GM18909 (cell line): ENCODE measurements around the gene INHA.

ENCODE experiments used
- ATAC-seq: cut with Tn5 transposase; IDR thresholded peaks from one replicate; pipeline ENCODE4 v1.9.1; 2021; ENCODE audit warnings: mild to moderate bottlenecking; ENCODE audit not compliant: unreplicated experiment, poor library complexity

Gene INHA

GRCh38 chr2:219571311-219572236 lies 536 bp upstream of the INHA start, which contains the start of gene OBSL1:
Gene OBSL1 (minus strand): TSS chr2:219571539. CDS start chr2:219571232, 307 bp downstream.
- no peak for ATAC-seq

GRCh38 chr2:219573166-219573565 lies 1.1 kb downstream of the INHA start:
- no peak for ATAC-seq

- ATAC-seq, result no peak
These were observed 2.6 kb downstream of the INHA start for GRCh38 chr2:219574484-219575311.

- ATAC-seq, result no peak
These were observed 3.7 kb downstream of the INHA start for GRCh38 chr2:219575566-219576504.

- no peak for ATAC-seq
These were observed 4.6 kb downstream of the INHA start for GRCh38 chr2:219576505-219577388.

GRCh38 chr2:219578811-219579613 lies 6.9 kb downstream of the INHA start:
- no peak for ATAC-seq

GRCh38 chr2:219581346-219581745 lies 9.2 kb downstream of the INHA start:
- no peak for ATAC-seq

- no peak for ATAC-seq
These were observed 19.0 kb downstream of the INHA start for GRCh38 chr2:219591091-219591490.

GRCh38 chr2:219592736-219593135 lies 20.6 kb downstream of the INHA start:
- ATAC-seq, result no peak

GRCh38 chr2:219593154-219593553 lies 21.0 kb downstream of the INHA start:
- no peak for ATAC-seq

GRCh38 chr2:219595256-219595655 lies 23.1 kb downstream of the INHA start:
- no peak for ATAC-seq

- ATAC-seq, result peak; percentile 12
These were observed 24.9 kb downstream of the INHA start for GRCh38 chr2:219596954-219597551.

- peak; percentile 93 for ATAC-seq
These were observed 25.6 kb downstream of the INHA start, which contains the start of gene STK11IP for GRCh38 chr2:219597552-219598307. Gene STK11IP (plus strand): TSS chr2:219597857. CDS start chr2:219598120, 263 bp downstream.

- no peak for ATAC-seq
These were observed 26.4 kb downstream of the INHA start for GRCh38 chr2:219598308-219599078.

GRCh38 chr2:219603771-219604170 lies 31.7 kb downstream of the INHA start:
- ATAC-seq, result no peak

- ATAC-seq, result no peak
These were observed 33.5 kb downstream of the INHA start for GRCh38 chr2:219605607-219605954.
